GM18861 (cell line): ENCODE measurements around the gene FYCO1.
"Not testable (repeated sequence)": the region's sequence is repeated elsewhere in the genome, so short reads cannot be mapped to it uniquely, and the experiment has no call there.

Source experiments
- ATAC-seq: cut with Tn5 transposase; IDR thresholded peaks from one replicate; pipeline ENCODE4 v1.9.1; 2021; ENCODE audit not compliant: unreplicated experiment

Gene FYCO1

GRCh38 chr3:46010519-46011113, 15.0 kb upstream of the FYCO1 start:
- no peak for ATAC-seq

GRCh38 chr3:46008058-46008457, 12.4 kb upstream of the FYCO1 start:
- no peak for ATAC-seq

GRCh38 chr3:46007280-46007679, 11.7 kb upstream of the FYCO1 start:
- no peak for ATAC-seq

- ATAC-seq = no peak
Measured at GRCh38 chr3:46006238-46007032, 10.8 kb upstream of the FYCO1 start.

- ATAC-seq = not testable (repeated sequence)
Measured at GRCh38 chr3:46003706-46004105, 8.1 kb upstream of the FYCO1 start.

GRCh38 chr3:46001178-46001577, 5.6 kb upstream of the FYCO1 start:
- no peak for ATAC-seq

GRCh38 chr3:45997942-45998341, 2.3 kb upstream of the FYCO1 start:
- ATAC-seq = no peak

GRCh38 chr3:45997499-45997898, 1.9 kb upstream of the FYCO1 start:
- not testable (repeated sequence) for ATAC-seq

- no peak for ATAC-seq
Measured at GRCh38 chr3:45994419-45995235, 997 bp downstream of the FYCO1 start.

GRCh38 chr3:45993421-45994027, 2.1 kb downstream of the FYCO1 start:
- no peak for ATAC-seq

GRCh38 chr3:45992821-45993221, 2.8 kb downstream of the FYCO1 start:
- no peak for ATAC-seq

- no peak for ATAC-seq
Measured at GRCh38 chr3:45992133-45992729, 3.4 kb downstream of the FYCO1 start.

- no peak for ATAC-seq
Measured at GRCh38 chr3:45991341-45991740, 4.3 kb downstream of the FYCO1 start.

GRCh38 chr3:45990181-45990580, 5.4 kb downstream of the FYCO1 start:
- no peak for ATAC-seq

GRCh38 chr3:45988804-45989203, 6.8 kb downstream of the FYCO1 start:
- no peak for ATAC-seq

- ATAC-seq = no peak
Measured at GRCh38 chr3:45988362-45988761, 7.3 kb downstream of the FYCO1 start.

- no peak for ATAC-seq
Measured at GRCh38 chr3:45987368-45988291, 8.0 kb downstream of the FYCO1 start.

GRCh38 chr3:45986303-45986982, 9.2 kb downstream of the FYCO1 start:
- no peak for ATAC-seq

- no peak for ATAC-seq
Measured at GRCh38 chr3:45985532-45986302, 9.9 kb downstream of the FYCO1 start.
